A172 (cell line): ENCODE data around the gene GASK1B. TPM values are rescaled to one million over a fixed set of nuclear protein-coding genes. Genes with fewer than 3 reads are reported as not detected.

ENCODE experiments used
- DNase-seq: peaks from one replicate; pipeline ENCODE4 v3.0.0-alpha.2; 2015; ENCODE audit warnings: low spot score
- total RNA-seq: library from RNA; depleted of rRNA; stranded (reverse); fragments of >200 nt; shearing (Covaris generic); gene quantifications from 2 replicates; pipeline ENCODE4 v1.2.3, GENCODE V29; 2014; rRNA removed

The GASK1B gene
- 217 and 238 TPM in 2 replicates for total RNA-seq

- peak; percentile 70 for DNase-seq
Observed at GRCh38 chr4:158172261-158173258, at the start of gene GASK1B. Gene GASK1B (minus strand): TSS chr4:158173025. CDS start chr4:158171375, 1,650 bp downstream.

- DNase-seq: no peak
Observed at GRCh38 chr4:158219623-158220022, 46.8 kb upstream of the GASK1B start.

GRCh38 chr4:158217763-158218162 is 44.9 kb upstream of the GASK1B start:
- no peak for DNase-seq

DNA sequence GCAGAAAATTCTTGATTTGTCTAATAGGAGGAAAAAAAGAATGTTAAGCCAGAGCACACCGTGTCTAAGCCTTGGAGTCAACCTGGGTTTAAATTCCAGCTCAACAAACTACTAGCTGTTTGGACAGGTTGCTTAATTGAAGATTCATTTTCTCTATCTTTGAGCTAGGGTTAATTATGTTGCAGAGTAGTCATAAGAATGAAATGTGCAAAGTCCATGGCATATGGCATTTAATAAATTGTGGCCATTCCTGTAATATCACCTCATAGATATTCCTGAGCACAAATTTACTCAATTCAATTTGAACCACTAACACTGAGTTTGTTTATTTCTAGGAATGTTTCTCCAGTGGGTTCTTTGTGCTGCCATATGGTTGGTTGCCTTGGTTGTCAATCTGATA is 42.0 kb upstream of the GASK1B start:
- no peak for DNase-seq

GRCh38 chr4:158213466-158213865 is 40.6 kb upstream of the GASK1B start:
- DNase-seq: no peak

GRCh38 chr4:158211222-158211621 is 38.4 kb upstream of the GASK1B start:
- peak; percentile 20 for DNase-seq

DNA sequence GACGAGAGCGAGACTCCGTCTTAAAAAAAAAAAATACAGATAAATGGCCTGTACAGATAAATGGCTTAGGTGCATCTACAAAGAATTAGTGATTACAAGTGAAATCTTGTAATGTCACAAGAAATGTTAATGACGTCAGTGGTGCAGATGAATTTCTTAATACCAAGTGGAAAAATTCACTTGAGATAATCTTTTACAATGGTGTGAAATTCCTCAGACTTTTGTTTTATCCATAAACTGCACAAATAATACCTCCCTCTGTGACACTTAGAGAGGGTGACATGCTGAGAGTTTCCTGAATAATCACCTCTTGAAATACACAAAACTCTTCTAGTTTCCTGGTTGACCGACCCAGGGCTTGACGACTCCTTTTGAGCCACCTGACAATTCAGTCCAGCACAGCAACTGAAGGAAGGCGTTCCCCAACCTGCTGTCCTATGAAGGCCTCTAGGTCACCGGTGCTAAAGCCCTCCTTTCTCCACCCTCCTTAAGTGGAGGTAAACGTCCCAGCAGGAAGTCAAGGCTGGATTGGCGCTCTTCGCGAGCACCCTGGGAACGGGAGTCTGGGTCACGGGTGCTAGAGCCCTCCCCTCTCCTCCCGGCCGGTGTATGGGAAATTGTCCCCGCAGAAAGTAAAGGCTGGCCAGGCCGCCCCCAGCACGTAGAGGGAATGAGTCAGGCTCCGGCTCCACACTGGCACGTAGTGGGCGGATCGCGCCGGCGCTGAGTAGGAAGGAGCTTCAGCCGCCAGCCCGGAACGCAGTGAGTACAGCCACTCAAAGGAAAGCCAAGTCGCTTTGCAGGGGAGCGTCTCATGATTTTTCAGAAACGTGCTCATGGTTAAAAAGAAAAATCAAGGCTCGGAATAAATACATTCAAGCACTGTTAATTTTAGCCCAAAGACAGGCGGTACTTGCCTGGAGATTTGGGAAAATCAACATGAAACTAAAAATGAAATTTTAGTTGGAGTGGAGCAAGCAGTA is 37.3 kb upstream of the GASK1B start, which contains the start of gene TMEM144:
TMEM144 (plus strand) TSS at position 662 of the 983 bp plus-strand sequence. CDS start 2,182 bp downstream, outside the sequence.
- DNase-seq: peak; percentile 88

DNA sequence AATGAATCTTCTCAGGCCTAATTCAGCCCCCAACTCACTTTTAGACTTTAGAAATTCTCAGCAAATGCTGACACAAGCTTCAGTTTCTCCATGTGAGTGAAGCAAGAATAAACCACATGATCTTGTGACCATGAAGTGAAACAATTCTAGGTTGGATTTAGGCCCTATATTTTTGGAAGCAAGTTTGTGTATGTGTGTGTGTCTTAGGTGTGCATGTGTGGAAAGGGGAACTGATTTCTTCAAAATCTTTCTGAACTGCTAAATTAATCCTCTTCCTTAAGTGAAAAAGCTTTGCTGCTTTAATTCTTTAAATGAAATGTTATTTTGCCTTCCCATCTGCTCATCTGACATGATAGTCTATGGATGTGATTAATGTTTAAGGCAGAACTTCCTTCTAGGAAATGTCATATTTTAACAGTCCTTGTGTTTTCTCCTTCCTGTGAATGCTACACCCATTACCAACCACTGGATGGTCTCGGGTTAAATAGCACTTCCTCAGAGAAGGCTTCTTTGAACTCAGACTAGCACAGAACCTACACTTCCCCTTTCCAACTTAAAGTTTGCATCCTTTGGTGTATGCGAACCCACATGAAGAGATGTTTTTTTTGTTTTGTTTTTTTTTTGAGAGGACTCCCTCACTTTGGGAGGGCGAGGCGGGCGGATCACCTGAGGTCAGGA is 36.3 kb upstream of the GASK1B start:
- DNase-seq: no peak

GRCh38 chr4:158203929-158204328 is 31.1 kb upstream of the GASK1B start:
- DNase-seq: no peak

GRCh38 chr4:158203436-158203835 is 30.6 kb upstream of the GASK1B start:
- no peak for DNase-seq

- DNase-seq: no peak
Observed at GRCh38 chr4:158202481-158202880, 29.7 kb upstream of the GASK1B start.

DNA sequence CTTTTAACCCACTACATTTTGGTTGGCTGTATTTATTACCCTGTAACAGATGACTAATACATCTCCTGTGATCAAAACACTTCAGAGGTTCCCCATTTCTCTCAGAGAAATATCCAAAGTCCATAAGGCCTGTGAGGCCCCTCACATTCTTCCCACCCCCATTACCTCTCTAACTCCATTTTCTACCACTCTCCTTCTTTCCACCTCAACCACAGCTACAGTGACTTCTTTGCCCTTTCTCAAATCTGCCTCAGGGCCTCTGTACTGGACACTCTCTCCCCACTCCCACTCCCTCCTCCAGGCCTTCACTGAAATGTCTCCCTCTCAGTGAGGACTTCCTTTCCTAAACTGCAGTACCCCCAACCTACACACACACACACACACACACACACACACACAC is 29.1 kb upstream of the GASK1B start:
- DNase-seq: no peak

DNA sequence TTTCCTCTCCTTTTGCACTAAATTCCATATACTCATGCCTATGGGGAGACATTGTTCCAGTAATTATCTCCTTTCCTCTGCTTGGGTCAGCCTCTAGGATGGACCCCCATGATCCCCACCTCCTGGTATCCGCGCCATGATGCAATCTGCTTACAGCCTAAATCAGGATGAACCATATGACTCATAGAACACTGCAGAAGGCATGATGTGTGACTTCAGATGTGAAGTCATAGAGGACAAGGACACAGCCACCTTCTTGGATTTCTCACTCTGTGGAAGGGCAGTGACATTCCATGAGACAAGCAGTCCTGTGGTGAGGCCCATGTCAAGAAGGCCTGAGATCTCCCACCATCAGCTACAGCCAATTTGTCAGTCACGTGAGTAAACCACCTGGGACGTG is 28.5 kb upstream of the GASK1B start:
- DNase-seq: no peak

DNA sequence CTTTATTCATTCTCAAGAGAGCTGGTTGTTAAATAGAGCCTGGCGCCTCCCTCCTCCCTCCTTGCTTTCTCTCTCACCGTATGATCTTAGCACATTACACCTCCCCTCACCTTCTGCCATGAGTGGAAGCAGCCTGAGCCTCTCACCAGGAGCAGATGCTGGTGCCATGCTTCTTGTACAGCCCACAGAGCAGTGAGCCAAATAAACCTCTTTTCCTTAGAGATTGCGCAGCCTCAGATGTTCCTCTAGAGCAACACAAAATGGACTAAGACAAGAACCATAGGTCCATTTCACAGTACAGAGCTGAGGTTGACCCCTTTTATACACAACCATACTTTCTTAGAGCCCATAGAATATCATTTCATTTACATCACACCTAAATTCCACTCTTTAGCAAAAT is 27.4 kb upstream of the GASK1B start:
- no peak for DNase-seq

DNA sequence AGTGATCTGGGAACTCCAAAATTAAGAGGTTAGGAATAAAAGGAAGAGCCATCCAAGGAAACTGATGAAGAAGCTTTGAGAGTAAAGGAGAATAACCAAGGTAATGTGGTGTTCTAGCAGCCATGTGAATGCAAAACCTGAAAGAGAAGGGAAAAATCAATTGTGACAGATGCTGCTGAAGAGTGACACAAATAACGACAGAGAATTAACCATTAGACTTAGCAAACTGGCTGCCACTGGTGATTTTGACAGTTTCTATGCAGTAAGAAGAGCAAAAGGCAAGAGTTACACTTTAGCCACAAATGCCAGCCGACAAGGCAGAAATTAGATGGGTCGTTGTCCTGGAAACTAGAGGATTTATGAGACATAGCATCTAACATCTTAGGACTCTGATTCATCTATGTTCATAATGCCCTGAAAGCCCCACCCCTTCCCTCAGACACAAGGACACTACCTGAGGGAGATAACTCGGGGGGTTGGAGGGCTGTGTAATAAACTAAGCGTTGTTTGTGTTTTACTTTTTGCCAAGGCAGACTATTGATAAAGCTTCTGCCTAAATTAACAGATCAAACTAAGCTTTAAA is 24.5 kb upstream of the GASK1B start:
- DNase-seq: peak; percentile 10

DNA sequence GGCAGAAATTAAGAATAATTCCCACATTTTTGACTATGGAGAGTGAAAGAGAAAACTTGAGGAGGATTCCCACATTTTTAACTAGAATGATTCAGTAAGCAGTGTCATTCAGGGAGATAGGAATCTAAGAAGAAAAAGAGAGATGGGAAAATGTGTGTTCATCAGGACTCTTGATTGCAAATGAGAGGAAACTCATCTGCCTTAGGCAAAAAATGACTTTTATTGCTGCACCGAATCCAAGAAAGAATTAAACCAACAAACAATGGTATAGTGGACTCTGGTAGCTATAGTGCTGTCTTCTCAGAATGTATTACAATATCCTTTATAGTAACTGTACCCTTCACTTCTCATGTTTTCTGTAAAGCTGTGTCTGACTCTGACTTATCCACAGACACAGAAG is 22.5 kb upstream of the GASK1B start:
- DNase-seq: no peak

GRCh38 chr4:158193171-158193749 is 20.4 kb upstream of the GASK1B start:
- peak; percentile 23 for DNase-seq

- DNase-seq: no peak
Observed at GRCh38 chr4:158192439-158193158, 19.8 kb upstream of the GASK1B start.

GRCh38 chr4:158190718-158191117 is 17.9 kb upstream of the GASK1B start:
- DNase-seq: no peak

GRCh38 chr4:158189422-158189821 is 16.6 kb upstream of the GASK1B start:
- no peak for DNase-seq
